ENCODE results near the gene FNDC3A.
"Not testable (repeated sequence)": the region's sequence is repeated elsewhere in the genome, so short reads cannot be mapped to it uniquely, and the experiment has no call there.

FNDC3A gene

GRCh38 chr13:49148405-49148804, 172.7 kb downstream of the FNDC3A start:
- no peak for DNase-seq

DNA sequence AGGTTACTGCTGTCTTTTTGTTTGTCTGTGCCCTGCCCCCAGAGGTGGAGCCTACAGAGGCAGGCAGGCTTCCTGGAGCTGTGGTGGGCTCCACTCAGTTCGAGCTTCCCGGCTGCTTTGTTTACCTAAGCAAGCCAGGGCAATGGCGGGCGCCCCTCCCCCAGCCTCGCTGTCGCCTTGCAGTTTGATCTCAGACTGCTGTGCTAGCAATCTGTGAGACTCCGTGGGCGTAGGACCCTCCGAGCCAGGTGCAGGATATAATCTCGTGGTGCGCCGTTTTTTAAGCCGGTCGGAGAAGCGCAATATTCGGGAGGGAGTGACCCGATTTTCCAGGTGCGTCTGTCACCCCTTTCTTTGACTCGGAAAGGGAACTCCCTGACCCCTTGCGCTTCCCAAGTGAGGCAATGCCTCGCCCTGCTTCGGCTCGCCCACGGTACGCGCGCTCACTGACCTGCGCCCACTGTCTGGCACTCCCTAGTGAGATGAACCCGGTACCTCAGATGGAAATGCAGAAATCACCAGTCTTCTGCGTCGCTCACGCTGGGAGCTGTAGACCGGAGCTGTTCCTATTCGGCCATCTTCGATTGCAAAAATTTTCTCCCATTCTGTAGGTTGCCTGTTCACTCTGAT, 182.4 kb downstream of the FNDC3A start:
- DNase-seq, result not testable (repeated sequence)

- not testable (repeated sequence) for DNase-seq
Measured at GRCh38 chr13:49163162-49163561, 187.4 kb downstream of the FNDC3A start.

- DNase-seq, result no peak
Measured at GRCh38 chr13:49164712-49165111, 189.0 kb downstream of the FNDC3A start.

DNA sequence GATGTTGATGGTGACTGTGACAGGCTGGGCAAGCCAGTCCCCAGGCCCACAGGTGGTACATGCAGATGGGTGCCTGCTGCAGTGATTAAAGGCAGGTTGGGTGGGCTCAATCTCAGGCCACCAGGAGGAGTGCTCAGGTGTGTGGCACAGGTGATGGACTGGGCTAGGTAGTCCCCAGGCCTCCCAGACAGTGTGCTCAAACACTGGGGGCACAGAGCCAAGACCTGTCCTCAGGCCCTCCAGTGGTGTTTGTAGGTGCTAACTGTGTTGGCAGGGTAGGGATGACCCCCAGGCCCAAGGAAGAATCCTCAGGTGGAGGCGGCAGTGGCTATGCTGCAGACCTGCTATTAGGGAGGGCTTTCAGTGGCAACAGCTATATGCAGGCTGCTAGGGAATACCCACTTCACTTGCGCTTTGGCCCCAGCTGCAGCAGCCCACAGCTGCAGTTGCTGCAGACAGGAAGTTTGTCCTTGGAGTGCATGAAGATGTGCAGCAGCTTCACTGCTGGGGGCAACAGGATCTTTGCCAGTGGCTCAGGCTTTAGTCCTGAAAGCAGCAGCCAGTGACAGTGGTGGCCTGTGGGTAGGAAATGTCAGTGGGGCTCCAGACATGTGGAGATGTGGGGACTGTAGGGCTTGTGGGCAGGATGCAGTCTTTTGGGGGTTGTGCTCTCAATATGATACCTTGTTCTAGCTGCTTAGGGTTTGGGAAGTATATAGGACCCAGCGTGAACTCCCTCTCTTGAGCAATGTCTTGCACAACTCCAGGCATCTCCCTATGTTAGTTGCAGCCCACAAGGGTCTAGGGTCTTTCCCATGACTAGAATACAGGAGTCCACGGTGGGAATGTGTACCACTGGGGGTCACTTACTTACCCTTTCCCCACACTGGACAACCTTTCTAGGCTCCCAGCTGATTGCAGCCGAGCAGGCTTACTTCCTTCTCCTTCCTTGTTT, 190.4 kb downstream of the FNDC3A start:
- DNase-seq, result no peak

GRCh38 chr13:49171359-49171758, 195.6 kb downstream of the FNDC3A start:
- no peak for DNase-seq

DNA sequence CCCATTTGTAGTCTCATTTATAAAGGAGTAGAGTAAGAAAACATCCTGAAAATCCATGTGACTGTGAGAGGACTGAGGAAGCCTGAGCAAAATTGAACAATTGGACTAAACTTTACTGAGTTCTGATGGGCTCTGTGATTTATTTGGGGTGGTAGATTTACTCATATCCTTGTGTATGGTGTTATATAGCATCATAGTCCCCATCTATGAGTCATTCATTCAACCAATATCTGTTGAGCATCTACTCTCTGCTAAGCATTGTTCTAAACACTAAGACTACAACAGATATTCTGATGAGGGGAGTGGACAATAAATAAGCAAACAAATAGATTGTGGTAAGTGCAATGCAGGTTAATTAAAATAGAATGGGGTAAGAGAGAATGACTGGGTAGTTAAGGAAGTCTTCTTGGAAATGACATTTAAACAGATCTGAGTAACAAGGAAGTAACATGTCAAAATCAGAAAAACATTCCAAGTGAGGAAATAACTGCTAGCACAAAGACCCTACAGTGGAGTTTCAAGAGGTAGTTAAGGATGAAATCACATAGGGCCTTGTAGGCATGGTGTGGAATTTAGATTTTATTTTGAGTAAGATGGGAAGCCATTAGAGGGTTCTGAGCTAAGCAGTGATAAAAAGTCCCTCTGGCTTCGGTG, 208.1 kb downstream of the FNDC3A start:
- DNase-seq, result no peak

GRCh38 chr13:49184621-49185020, 208.9 kb downstream of the FNDC3A start:
- DNase-seq, result no peak

DNA sequence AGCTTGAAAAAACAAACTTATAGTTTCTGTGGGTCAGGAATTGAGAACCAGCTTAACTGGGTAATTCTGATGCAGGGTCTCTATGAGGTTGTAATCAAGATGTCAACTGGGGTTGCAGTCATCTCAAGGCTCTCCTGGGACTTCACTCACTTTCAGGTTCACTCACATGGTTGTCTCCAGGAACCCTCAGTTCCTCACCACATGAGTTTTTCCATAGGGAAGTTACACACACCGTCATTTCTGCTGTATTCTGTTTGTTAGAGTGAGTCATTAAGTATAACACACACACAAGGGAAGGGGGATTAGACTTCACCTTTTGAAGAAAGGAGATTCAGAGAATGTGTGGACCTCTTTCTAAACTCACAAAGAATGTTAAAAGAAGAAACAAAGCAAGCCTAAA, 209.6 kb downstream of the FNDC3A start:
- DNase-seq, result no peak

DNA sequence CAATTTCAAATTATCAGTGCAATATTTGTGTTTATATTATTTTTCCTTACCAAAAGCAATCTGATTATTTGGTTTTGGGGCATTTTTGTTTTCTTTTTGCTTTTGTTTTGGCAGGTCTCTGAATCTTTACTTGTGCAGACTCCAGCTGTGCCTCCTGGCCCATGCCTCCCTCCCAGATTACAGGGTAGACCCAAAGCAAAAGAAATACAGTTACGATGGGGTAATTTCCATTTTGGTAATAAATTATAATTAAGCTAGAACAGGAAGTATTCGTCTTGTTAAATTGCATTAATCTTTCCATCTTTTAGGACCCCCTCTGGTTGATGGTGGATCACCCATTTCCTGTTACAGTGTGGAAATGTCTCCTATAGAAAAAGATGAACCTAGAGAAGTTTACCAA, 215.2 kb downstream of the FNDC3A start:
- DNase-seq, result no peak

DNA sequence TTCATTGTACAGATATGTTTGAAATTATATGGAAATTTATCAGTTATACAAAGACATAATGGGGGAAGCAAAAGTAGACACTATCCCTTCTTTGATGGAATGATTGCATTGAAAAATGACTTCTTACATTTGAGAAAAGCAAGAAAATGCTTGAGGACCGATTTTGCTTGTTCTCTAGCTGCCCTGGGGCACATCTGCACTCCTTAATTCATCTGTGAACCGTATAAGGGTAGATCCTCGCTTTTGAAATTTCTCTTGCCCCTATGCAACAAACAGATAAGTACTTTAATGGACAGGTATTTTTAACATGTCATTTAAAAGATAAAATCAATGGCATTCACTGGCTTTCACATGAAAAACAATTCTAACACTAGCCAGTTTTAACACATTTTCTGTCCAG, 230.9 kb downstream of the FNDC3A start:
- DNase-seq, result no peak

DNA sequence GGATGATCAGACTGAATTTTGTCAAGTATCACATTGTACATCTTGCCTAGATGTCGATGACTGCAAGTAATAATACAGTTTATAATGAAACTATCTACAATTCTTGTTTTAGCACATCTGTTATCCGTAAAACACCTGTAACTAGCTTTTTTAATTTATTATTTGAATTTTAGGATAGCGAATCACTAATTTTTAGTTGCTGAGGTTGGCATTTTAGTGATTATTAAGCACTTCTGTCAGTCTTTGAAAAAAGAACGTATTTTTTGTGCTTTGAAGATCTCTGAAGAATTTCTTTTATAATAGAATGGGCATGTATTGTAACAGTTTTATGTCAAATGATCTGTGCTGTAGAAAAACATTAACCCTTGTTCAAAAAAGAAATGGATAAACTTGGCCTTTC, 232.9 kb downstream of the FNDC3A start:
- DNase-seq, result no peak

DNA sequence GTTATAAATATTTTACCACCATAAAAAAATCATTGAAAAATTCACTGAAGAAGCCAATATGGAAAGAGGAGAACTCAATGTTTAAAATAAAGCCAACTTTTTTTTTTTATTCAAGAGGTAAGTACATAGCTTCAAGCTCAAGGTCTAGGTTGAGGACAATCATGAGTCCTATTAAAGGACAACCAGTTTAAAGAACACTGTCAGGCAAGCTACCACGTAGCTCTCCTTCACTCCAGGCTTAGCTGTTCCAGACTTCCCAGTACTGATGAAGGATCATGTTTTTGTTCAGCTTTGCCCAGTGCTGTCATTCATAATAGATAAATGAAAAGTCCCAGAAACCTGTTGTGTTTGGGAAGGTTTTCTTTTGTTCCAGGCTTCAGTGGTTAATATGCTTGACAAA, 234.4 kb downstream of the FNDC3A start:
- DNase-seq, result no peak

GRCh38 chr13:49210669-49211068, 235.0 kb downstream of the FNDC3A start:
- no peak for DNase-seq

- DNase-seq, result no peak
Measured at GRCh38 chr13:49213539-49213938, 237.8 kb downstream of the FNDC3A start.

- no peak for DNase-seq
Measured at GRCh38 chr13:49213997-49214916, 238.5 kb downstream of the FNDC3A start.

- peak; percentile 42 for DNase-seq
Measured at GRCh38 chr13:49214917-49215376, 239.2 kb downstream of the FNDC3A start.

DNA sequence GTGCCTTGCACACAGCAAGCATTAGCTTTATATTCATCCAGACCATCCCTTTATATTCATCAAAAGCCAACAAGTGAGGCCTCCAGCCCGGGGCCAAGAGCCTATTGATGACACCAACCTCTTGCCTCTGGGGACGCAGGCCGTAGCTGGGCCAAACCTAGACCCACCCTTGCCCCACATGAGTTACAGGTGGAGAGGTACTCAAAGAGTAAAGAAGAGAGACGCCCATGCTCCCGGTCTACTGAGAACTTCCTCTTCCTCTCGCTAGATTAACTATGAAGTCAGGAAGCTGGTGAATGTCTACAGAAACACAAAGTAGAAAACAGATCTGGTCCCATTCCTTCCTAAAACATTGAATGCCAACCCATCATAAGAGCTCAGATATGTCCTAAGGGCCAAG, 240.6 kb downstream of the FNDC3A start:
- no peak for DNase-seq

- DNase-seq, result no peak
Measured at GRCh38 chr13:49217962-49218492, 242.3 kb downstream of the FNDC3A start.

DNA sequence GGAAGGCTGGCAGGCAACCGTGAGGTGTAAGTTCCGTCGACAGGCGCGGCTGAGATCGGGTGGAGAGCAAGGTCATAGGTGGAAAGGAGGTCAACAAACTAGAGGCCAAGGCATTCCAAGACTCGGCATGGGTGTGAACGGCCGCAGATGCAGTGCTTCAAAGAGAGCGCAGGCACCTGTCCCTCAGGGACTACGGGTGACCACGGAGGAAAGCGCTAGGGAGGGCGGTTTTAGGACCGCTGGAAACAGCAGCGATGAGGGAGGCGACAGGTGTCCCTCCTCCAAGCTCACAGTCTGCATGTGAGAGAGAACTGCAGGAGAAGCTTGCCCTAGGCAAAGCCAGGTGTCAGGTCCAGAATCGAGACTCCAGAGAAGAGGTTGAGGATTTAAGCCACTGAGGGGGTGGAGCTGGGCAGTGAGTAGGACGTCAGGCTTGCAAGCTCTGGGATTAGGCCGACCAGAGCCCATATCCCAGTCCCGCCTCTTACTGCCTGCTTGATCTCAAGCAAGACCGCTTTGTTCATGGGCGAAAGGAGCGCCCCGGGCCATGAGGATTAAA, 242.9 kb downstream of the FNDC3A start:
- no peak for DNase-seq

GRCh38 chr13:49219647-49220035, 243.9 kb downstream of the FNDC3A start:
- DNase-seq, result no peak
